Measurements from ENCODE around the gene TMEM44.
"Not testable (repeated sequence)": the region's sequence is repeated elsewhere in the genome, so short reads cannot be mapped to it uniquely, and the experiment has no call there.

TMEM44 gene

GRCh38 chr3:194640829-194641228 is 7.6 kb upstream of the TMEM44 start:
- peak; percentile 16 for DNase-seq

GRCh38 chr3:194638991-194639605 is 5.9 kb upstream of the TMEM44 start:
- DNase-seq: no peak

DNA sequence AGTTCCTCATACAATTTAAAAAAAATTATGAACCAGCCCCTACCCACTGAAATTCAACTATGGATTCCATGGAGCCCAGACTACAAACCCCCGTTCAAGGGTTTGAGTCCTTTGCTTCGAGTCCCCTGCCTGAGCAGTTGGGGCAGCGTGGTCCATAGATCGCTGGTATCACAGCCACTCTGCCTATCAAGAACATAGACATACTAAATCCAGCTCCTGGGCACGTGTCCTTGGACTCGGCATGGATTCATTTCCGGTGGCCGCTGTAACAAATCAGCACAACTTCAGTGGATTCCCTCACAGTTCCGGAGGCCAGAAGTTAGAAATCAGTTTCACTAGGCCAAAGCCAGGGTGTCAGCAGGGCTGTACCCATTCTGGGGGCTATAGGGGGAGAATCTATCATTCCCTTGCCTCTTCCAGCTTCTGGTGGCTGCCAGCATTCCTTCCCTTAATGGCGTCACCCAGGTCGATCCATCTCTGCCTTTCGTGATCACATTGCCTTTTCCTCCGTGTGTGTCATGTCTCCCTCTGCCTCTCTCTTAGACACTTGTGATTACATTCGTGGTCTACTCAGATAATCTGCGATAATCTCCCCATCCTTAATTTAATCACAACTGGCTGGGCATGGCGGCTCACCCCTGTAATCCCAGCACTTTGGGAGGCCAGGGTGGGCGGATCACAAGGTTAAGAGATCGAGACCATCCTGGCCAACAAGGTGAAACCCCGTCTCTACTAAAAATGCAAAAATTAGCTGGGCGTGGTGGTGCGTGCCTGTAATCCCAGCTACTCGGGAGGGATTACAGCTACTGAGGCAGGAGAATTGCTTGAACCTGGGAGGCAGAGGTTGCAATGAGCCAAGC is 4.6 kb upstream of the TMEM44 start:
- no peak for DNase-seq

DNA sequence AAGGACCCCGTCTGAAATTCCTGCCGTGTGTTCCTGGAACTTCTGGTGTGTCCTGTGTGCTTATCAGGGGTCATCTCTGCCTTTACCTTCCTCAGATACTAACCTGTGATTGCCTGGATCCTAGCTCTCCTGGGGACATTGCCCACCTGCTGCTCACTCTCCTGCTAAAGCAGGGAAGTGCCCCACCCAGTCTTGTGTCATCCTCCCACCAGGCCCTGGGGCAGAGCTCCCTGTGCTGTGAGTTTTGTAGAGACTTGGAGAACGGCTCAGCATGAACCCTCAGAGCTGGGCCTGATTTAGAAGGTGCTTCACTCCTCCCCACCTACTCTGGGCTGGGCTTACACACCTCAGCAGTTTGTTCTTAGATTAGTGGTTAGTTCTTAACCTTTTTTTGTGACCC is 3.8 kb upstream of the TMEM44 start:
- DNase-seq: no peak

DNA sequence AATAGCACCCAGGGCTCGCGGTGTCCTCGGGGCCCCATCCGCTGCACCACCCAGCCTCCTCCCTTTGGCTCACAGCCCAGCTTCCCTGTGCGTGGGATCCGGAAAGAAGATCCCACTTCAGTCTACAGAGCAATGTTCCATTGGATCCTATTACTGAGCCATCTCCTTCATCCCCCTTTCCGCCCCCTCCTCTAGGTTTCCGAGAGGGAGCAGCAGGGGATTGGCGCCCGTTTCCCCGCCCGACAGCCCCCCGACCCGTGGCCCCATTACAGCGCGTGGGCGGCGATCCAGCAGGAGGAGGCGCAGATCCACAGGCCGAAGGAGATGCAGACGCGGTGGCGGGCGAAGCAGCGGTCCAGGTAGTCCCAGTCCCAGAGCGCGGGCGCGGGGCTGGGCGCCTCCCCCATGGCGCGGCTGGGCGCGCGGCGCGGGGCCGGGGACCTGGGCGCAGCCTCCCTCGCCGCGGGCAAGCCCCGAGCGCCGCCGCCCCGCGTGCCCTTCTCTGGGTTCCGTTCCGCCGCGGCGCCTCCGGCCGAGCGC is 340 bp downstream of the TMEM44 start:
- DNase-seq: no peak

GRCh38 chr3:194632226-194632808 is 902 bp downstream of the TMEM44 start:
- no peak for DNase-seq

DNA sequence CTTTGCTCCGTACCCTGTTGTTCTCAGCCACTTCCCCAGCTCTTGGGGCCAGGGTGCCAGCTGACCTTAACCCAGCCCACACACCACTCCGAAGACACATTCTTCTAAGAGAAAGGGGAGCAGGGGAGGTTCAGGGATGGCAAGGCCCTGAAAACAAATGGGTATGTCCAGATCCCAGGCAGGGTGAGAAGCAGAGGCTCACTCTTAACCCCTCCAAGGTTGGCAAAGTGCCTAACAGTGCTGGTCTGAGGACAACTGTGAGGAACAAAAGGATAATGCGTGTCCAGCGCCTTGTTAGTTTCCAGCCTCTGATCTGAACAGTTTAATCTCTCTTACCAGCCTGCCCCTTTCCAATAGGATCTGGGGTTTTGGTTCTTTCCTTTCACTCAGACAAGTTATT is 1.5 kb downstream of the TMEM44 start:
- DNase-seq: no peak

GRCh38 chr3:194630681-194631080 is 2.5 kb downstream of the TMEM44 start:
- not testable (repeated sequence) for DNase-seq

DNA sequence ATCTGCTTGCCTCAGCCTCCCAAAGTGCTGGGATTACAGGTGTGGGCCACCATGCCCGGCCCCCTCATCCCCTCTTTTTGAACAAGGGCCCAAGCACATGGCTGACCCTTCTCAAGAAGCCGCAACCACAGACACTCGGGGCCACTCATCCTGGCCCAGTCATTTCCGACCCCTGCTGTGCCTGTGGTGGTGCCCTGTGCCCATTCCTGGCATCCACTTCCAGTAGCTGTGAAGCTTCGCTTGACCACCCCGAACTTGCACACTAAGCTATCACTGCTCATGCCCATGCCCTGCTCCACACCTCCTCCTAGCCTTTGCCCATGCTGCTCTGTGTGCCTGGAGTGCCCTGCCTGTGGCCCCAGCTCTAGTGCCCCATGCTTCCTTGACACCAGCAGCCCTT is 8.3 kb downstream of the TMEM44 start:
- no peak for DNase-seq

GRCh38 chr3:194623449-194624290 is 9.5 kb downstream of the TMEM44 start:
- no peak for DNase-seq

DNA sequence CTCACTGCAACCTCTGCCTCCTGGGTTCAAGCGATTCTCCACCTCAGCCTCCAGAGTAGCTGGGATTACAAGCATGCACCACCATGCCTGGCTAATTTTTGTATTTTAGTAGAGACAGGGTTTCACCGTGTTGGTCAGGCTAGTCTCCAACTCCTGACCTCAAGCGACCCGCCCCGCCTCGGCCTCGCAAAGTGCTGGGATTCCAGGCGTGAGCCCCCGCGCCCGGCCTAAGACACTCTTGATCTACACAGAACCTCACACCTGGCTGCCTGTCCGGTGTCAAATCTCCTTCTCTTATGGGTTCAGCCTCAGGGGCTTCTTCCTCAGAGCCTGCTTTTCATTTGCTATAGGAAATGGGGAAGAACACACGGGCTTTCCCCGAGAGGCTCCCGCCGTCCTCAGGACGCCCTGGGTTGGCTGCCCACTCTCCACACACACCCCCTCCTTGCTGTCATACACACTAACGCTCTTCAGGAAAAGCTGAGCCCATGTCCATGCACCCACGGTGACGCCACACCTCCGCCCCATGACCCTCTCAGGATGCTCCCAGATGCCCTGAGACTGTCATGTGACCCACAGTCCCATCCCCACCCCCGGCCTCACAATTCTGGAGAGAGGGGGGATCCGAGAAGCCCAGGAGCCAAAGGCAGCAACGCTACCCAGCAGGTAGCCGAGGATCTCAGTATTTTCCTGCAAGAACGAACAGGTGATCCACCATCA is 10.4 kb downstream of the TMEM44 start:
- no peak for DNase-seq

DNA sequence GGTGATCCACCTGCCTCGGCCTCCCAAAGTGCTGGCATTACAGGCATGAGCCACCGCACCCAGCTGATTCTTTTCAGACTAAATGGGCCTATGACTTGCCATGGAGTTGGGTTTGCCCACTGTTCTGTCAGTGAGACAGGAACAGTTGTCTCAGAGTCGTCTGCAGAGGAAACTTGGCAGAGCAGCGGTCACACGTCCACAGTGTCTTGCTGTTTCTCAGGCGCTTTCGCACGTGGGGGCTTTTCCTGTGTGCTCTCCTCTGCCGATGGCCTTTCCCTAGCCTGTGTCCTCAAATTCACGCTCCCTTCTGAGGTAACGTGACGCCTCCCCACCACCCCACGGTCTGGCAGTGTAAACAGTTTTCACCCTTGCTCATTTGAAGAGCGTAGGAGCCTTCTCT is 11.3 kb downstream of the TMEM44 start:
- no peak for DNase-seq

GRCh38 chr3:194620196-194620595 is 13.0 kb downstream of the TMEM44 start:
- DNase-seq: no peak

- DNase-seq: no peak
These were observed 13.5 kb downstream of the TMEM44 start for GRCh38 chr3:194619741-194620140.

DNA sequence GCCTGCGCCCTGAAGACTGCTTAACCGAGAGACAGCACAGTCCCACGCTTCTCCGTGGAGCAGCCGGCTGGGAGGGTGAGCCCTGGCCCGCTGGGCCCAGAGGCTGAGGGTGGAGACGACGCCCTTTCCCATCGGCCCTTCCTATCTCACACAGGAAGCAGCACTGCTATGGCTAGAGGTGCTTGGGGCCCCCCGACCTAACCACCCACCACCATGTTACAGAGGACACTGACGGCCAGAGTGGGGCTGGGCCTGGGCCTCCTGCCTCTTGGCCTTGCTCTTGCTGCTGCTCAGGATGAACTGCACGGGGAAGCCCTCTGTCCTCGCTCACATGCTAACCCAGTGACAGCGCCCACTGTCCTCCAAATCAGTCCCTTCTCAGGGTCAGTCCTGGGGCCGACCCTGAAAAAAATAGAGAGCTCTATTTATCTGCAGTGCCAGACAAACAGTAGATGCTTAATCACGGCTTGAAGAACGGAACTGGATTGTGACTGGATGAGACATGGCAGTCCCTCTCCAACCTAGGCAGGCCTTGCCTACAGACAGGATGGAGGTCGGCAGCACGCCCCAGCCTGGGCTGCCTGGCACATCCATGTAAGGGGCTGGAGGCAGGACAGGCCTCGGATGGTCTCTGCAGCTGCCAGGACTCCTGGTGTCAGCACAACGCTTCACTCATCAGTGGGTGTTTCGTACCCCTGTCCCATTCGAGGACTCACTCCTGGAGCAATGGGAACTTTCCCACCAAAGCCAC is 14.2 kb downstream of the TMEM44 start:
- DNase-seq: no peak

- DNase-seq: no peak
These were observed 15.4 kb downstream of the TMEM44 start for GRCh38 chr3:194617827-194618226.

DNA sequence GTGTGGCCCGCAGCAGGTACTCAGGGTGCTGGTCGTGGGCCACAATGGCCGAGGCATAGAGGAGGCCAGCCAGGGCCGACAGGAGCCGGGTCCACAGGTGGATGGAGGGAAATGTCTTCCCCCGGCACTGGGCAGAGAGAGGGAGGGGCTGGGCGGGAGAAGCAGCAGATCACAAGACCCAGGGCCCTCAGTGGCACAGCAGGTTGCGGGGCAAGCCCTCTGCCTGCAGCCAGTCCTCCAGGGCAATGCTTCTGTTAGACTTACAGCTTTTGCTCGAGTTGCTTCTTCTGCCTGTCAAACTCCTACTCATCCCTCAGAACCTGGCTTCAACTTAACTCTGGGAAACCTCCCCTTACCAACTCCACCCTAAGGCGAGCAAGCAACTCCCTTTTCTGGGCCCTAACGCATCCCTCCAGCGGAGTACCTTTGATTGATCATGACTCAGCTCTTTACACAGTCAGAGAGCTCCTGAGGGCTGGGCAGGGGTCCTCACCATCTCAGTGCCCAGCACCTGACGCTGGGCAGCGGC is 16.0 kb downstream of the TMEM44 start:
- no peak for DNase-seq

GRCh38 chr3:194615226-194615625 is 18.0 kb downstream of the TMEM44 start:
- DNase-seq: no peak

GRCh38 chr3:194612221-194612620 is 21.0 kb downstream of the TMEM44 start:
- no peak for DNase-seq

DNA sequence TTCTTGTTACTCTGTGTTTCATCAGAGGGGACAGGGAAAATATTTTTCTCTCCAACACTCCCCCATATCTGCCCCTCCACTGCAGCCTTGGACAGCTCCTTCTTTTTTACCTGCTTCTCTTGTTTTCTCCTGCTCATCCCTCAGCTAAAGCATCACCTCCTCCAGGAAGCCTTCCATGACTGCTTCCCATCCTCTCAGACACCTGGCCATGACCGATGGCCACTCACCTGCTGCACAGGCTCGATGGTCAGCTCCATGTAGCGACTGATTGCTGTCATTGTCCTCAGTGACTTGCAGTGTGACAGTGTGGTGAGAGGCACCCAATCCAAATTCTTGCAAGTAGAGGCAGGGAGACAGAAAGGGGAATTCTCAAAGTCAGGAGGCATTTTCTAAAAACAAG is 22.5 kb downstream of the TMEM44 start:
- no peak for DNase-seq

GRCh38 chr3:194609601-194610000 is 23.6 kb downstream of the TMEM44 start:
- DNase-seq: no peak

Measured in CD4-positive, alpha-beta T cell treated with Interferon gamma for 1 hour (primary cell).